ENCODE results near the gene SENP8. TPM values are rescaled to one million over a fixed set of nuclear protein-coding genes. Genes with fewer than 3 reads are reported as not detected.

Gene SENP8
- total and polyA plus RNA-seq, 2 of the 13 experiments (the other 11 are each of a cell fraction or from before 2014, with no cell fraction given), result 2.7 to 3.0 TPM

GRCh38 chr15:72117486-72118016, 652 bp upstream of the SENP8 start (continued):
- TF ChIP-seq HNF4A (CRISPR knock-in tag; IDR thresholded peaks at IDR 0.05) (no peak), ZNF605 (CRISPR knock-in tag; IDR thresholded peaks at IDR 0.05) (peak; percentile 59; the same call in 1 of the 2 replicates), RARA (CRISPR knock-in tag; IDR thresholded peaks at IDR 0.05) (no peak), SNAI1 (CRISPR knock-in tag; IDR thresholded peaks at IDR 0.05; ENCODE audit: borderline replicate concordance) (peak; percentile 80; the same call in 1 of the 2 replicates), ZNF343 (CRISPR knock-in tag; IDR thresholded peaks at IDR 0.05) (peak; percentile 43; the same call in 1 of the 2 replicates), ZGPAT (CRISPR knock-in tag; IDR thresholded peaks at IDR 0.05) (0 out of 2 replicates have a peak, but pooled peaks have one; percentile 32)

- no peak for FAIRE-seq
- CTCF ChIA-PET (ENCODE audit: low intra/inter-chr PET ratio, low total read pairs), result no interaction called here
- ATAC-seq, result no peak
- no TSS peak for BruUV-seq (replicated peaks)
- Histone ChIP-seq H3K9me3 (ENCODE audit: low read length) (no peaks in the 10 kb centered on the region), H3K4me3 (replicated peaks in 1 of 3; ENCODE audit: insufficient read depth in 1 of 3, low read depth in 2 of 3, low read length in 3 of 3) (no peak overlapping the region), H2AFZ (ENCODE audit: low read length) (no peak overlapping the region), H3K36me3 (replicated peaks in 1 of 2; ENCODE audit: control insufficient read depth in 1 of 2, insufficient read depth in 2 of 2, low read length in 2 of 2) (no peaks in the 10 kb centered on the region), H4K20me1 (ENCODE audit: insufficient read depth, low read length) (no peaks in the 10 kb centered on the region), H3K4me1 (ENCODE audit: insufficient read depth, low read length) (peaks cover 7% of the 10 kb centered on the region; the same call in 1 of the 2 replicates), H3K9ac (ENCODE audit: insufficient read depth, low read depth, low read length) (no peak overlapping the region), H3K27me3 (ENCODE audit: control insufficient read depth in 1 of 2, insufficient read depth in 2 of 2, low read length in 2 of 2) (no peaks in the 10 kb centered on the region), H3K27ac (ENCODE audit: extremely low read length, insufficient read depth, low read length) (no peak overlapping the region), H3K79me2 (ENCODE audit: insufficient read depth, low read length) (no peaks in the 10 kb centered on the region), H3K4me2 (ENCODE audit: low read depth, low read length) (no peak overlapping the region)
- no peak for DNase-seq (ENCODE audit: low spot score)
- in situ Hi-C loops (cut with HindIII; ENCODE audit: extremely low pct_ligation_motif_present, low pct_unique_long_range_greater_than_20kb) (no loop called here), intact Hi-C loops (cut with micrococcal nuclease; ENCODE audit: unreplicated experiment) (no loop called here)
- 20% methylated on average over 1 of the region's 1 CpG for WGBS (ENCODE audit: low lambda C conversion rate)
- POLR2A ChIA-PET, result no interaction called here
- TF ChIP-seq DNMT3B (CRISPR knock-in tag; conservative IDR thresholded peaks at IDR 0.05) (no peak), ZNF138 (CRISPR knock-in tag; IDR thresholded peaks at IDR 0.05; ENCODE audit: low read depth) (no peak), ZNF746 (CRISPR knock-in tag; IDR thresholded peaks at IDR 0.05) (no peak), ZFY (CRISPR knock-in tag; IDR thresholded peaks at IDR 0.05) (no peak), HNF1B (CRISPR knock-in tag; IDR thresholded peaks at IDR 0.05) (no peak), AHDC1 (CRISPR knock-in tag; IDR thresholded peaks at IDR 0.05; ENCODE audit: borderline replicate concordance) (no peak), ZNF275 (CRISPR knock-in tag; IDR thresholded peaks at IDR 0.05; ENCODE audit: borderline replicate concordance) (no peak), ZNF431 (CRISPR knock-in tag; IDR thresholded peaks at IDR 0.05; ENCODE audit: borderline replicate concordance, low read depth) (no peak)
Measured at GRCh38 chr15:72124218-72124617, 6.0 kb downstream of the SENP8 start.

All from HepG2 (cell line).